GM23338 (cell line): Measurements from ENCODE around the gene NBAS. TPM values are rescaled to one million over a fixed set of nuclear protein-coding genes. Genes with fewer than 3 reads are reported as not detected.

ENCODE experiments used
- ATAC-seq: fragments of 200-7000 bp; cut with Tn5 transposase; 3 replicates; pipeline ENCODE4 v1.9.1; 2020
- DNase-seq: peaks from one replicate; pipeline ENCODE4 v3.0.0-alpha.2; 2015; ENCODE audit warnings: low spot score
- H2AFZ ChIP-seq: fragments of 200-600 bp; sonication (generic); 2 replicates; pipeline ENCODE4 v1.8.0; 2016; ENCODE audit warnings: antibody characterized with exemption, mild to moderate bottlenecking, moderate library complexity
- H3F3A ChIP-seq: fragments of 200-600 bp; sonication (generic); replicated peaks from 2 replicates; pipeline ENCODE4 v1.8.0; 2017; ENCODE audit warnings: antibody characterized with exemption, mixed run types, low read depth
- H3K27ac ChIP-seq: fragments of 200-600 bp; sonication (generic); 2 replicates; pipeline ENCODE4 v1.6.1; 2016; ENCODE audit warnings: low read depth
- H3K27me3 ChIP-seq: fragments of 200-600 bp; sonication (generic); 2 replicates; pipeline ENCODE4 v1.8.0; 2016; ENCODE audit warnings: mild to moderate bottlenecking, mixed run types, moderate library complexity; ENCODE audit not compliant: insufficient read depth
- H3K36me3 ChIP-seq: fragments of 200-600 bp; sonication (generic); 2 replicates; pipeline ENCODE4 v1.8.0; 2016; ENCODE audit warnings: mild to moderate bottlenecking; ENCODE audit not compliant: insufficient read depth
- H3K4me1 ChIP-seq: fragments of 200-600 bp; sonication (generic); 2 replicates; pipeline ENCODE4 v1.8.0; 2016; ENCODE audit warnings: mild to moderate bottlenecking, moderate library complexity; ENCODE audit not compliant: insufficient read depth
- H3K4me2 ChIP-seq: fragments of 200-600 bp; sonication (generic); 2 replicates; pipeline ENCODE4 v1.7.1; 2017; ENCODE audit warnings: mixed run types
- H3K4me3 ChIP-seq: fragments of 200-600 bp; sonication (generic); 2 replicates; pipeline ENCODE4 v1.6.1; 2016; ENCODE audit warnings: mixed run types
- H3K79me2 ChIP-seq: fragments of 200-600 bp; sonication (generic); replicated peaks from 2 replicates; pipeline ENCODE4 v1.8.0; 2017; ENCODE audit warnings: mild to moderate bottlenecking; ENCODE audit not compliant: insufficient read depth
- H3K9me2 ChIP-seq: fragments of 200-600 bp; sonication (generic); 2 replicates; pipeline ENCODE4 v1.8.0; 2017; ENCODE audit not compliant: insufficient read depth
- H4K20me1 ChIP-seq: fragments of 200-600 bp; sonication (generic); replicated peaks from 2 replicates; pipeline ENCODE4 v1.8.0; 2017; ENCODE audit warnings: mild to moderate bottlenecking; ENCODE audit not compliant: insufficient read depth
- H3K27ac Mint-ChIP-seq: 2 replicates; pipeline ENCODE4 v1.8.0; 2020; ENCODE audit warnings: inconsistent platforms, mild to moderate bottlenecking, moderate library complexity, mixed read lengths
- H3K27me3 Mint-ChIP-seq: 3 replicates; pipeline ENCODE4 v1.8.0; 2022; ENCODE audit warnings: low read depth, mild to moderate bottlenecking, moderate library complexity, mixed read lengths, inconsistent platforms; ENCODE audit not compliant: insufficient read depth, poor library complexity
- H3K36me3 Mint-ChIP-seq: 3 replicates; pipeline ENCODE4 v1.8.0; 2021; ENCODE audit warnings: low read depth, mild to moderate bottlenecking, inconsistent platforms, moderate library complexity, mixed read lengths
- H3K4me1 Mint-ChIP-seq: 3 replicates; pipeline ENCODE4 v1.8.0; 2020; ENCODE audit warnings: mild to moderate bottlenecking, inconsistent platforms, mixed read lengths
- H3K4me3 Mint-ChIP-seq: 3 replicates; pipeline ENCODE4 v1.8.0; 2021; ENCODE audit warnings: moderate library complexity, mild to moderate bottlenecking, inconsistent platforms, mixed read lengths
- H3K9me3 Mint-ChIP-seq: 3 replicates; pipeline ENCODE4 v1.8.0; 2020; ENCODE audit warnings: moderate library complexity, mild to moderate bottlenecking, inconsistent platforms, mixed read lengths
- CREB1 ChIP-seq: fragments of 250-450 bp; sonication (Bioruptor Pico); IDR thresholded peaks from 2 replicates; pipeline ENCODE4 v1.5.0; 2020; ENCODE audit warnings: low read depth, mild to moderate bottlenecking, moderate library complexity
- EZH2 ChIP-seq: fragments of 200-600 bp; sonication (generic); IDR thresholded peaks from one replicate; pipeline ENCODE4 v1.8.0; 2017; ENCODE audit warnings: antibody characterized with exemption, mild to moderate bottlenecking, low read depth; ENCODE audit not compliant: unreplicated experiment
- EZH2phosphoT487 ChIP-seq: fragments of 200-600 bp; sonication (generic); IDR thresholded peaks from one replicate; pipeline ENCODE4 v1.8.1; 2018; ENCODE audit warnings: antibody characterized with exemption; ENCODE audit not compliant: unreplicated experiment
- JUNB ChIP-seq: IDR thresholded peaks from one replicate; pipeline ENCODE4 v1.6.1; 2016; ENCODE audit warnings: antibody characterized with exemption; ENCODE audit not compliant: unreplicated experiment
- NANOG ChIP-seq: IDR thresholded peaks from 2 replicates; pipeline ENCODE4 v1.6.1; 2016; ENCODE audit warnings: antibody characterized with exemption, borderline replicate concordance
- POLR2AphosphoS5 ChIP-seq: IDR thresholded peaks from 2 replicates; pipeline ENCODE4 v1.6.1; 2016; ENCODE audit warnings: antibody characterized with exemption, low read depth
- REST ChIP-seq: IDR thresholded peaks from one replicate; pipeline ENCODE4 v1.6.1; 2018; ENCODE audit warnings: antibody characterized with exemption; ENCODE audit not compliant: unreplicated experiment
- STAT1 ChIP-seq: IDR thresholded peaks from one replicate; pipeline ENCODE4 v1.6.1; 2016; ENCODE audit warnings: antibody characterized with exemption; ENCODE audit not compliant: unreplicated experiment
- ZNF114 ChIP-seq: fragments of 250-450 bp; sonication (Bioruptor Pico); IDR thresholded peaks from 2 replicates; pipeline ENCODE4 v1.5.0; 2020; ENCODE audit warnings: mild to moderate bottlenecking, moderate library complexity
- ZNF331 ChIP-seq: fragments of 250-450 bp; sonication (Bioruptor Pico); IDR thresholded peaks from 2 replicates; pipeline ENCODE4 v1.5.0; 2020; ENCODE audit warnings: low read depth, mild to moderate bottlenecking, moderate library complexity
- polyA plus RNA-seq: library from polyadenylated mRNA; unstranded; fragments of >200 nt; fragmentation: Nextera tagmentation; extraction: Ambion mirVana; gene quantifications from 2 replicates; pipeline ENCODE4 v1.2.1, GENCODE V29; 2016
- total RNA-seq: library from RNA; depleted of rRNA; stranded (reverse); fragments of >200 nt; shearing (Covaris generic); gene quantifications from 2 replicates; pipeline ENCODE4 v1.2.3, GENCODE V29; 2014
- TF ChIP-seq, protein P1 (sequence below): fragments of 250-450 bp; sonication (Bioruptor Pico); IDR thresholded peaks from 2 replicates; pipeline ENCODE4 v1.5.0; 2020; ENCODE audit warnings: mild to moderate bottlenecking, moderate library complexity
- TF ChIP-seq, protein P2 (sequence below), 2 experiments: fragments of 200-600 bp in 1 of 2; sonication (generic) in 1 of 2; conservative IDR thresholded peaks; 2 replicates each; pipeline versions ENCODE4 v1.5.1 to v1.6.1; 2016 to 2017; ENCODE audit warnings: antibody characterized with exemption in 2 of 2, low read depth in 2 of 2, mild to moderate bottlenecking in 2 of 2, moderate library complexity in 1 of 2

The NBAS gene
- total and polyA plus RNA-seq, 2 experiments from 2014 or later, result 24.8 to 38.9 TPM

DNA sequence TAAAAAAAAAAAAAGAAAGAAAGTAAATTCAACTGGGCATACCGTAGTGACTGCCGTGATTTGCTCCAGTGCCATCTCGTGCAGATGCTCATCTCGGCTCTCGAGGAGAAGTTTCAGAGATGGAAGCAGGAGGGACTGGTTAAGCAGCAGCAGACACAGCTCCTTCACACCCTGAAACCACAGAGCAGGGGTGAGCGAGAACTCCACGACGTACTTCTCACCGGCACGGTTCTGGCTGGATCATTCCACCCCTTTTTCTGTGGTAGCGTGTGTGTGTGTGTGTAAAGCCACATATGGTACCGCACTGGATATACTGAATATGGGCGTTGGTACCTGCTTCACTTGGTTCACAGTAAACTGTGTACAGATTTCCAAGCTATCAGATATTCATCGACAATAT, 382.2 kb downstream of the NBAS start:
- H3K79me2 ChIP-seq, result no peaks in the 10 kb centered on the region
- H3K27me3 Mint-ChIP-seq, result no peaks in the 10 kb centered on the region
- no peaks in the 10 kb centered on the region for H3K4me1 Mint-ChIP-seq
- DNase-seq (no peak), ATAC-seq (no peak)
- no peak overlapping the region for H3K4me3 Mint-ChIP-seq
- H3F3A ChIP-seq, result no peaks in the 10 kb centered on the region
- no peaks in the 10 kb centered on the region for H3K9me3 Mint-ChIP-seq
- H3K4me3 ChIP-seq, result no peak overlapping the region
- no peak overlapping the region for H3K27ac Mint-ChIP-seq
- H3K36me3 Mint-ChIP-seq, result no peaks in the 10 kb centered on the region
- no peaks in the 10 kb centered on the region for H3K36me3 ChIP-seq
- no peaks in the 10 kb centered on the region for H3K4me1 ChIP-seq
- H3K27me3 ChIP-seq, result no peaks in the 10 kb centered on the region
- H3K9me2 ChIP-seq, result no peaks in the 10 kb centered on the region
- no peak overlapping the region for H3K27ac ChIP-seq
- TF ChIP-seq JUNB, result no peak
- no peak for TF ChIP-seq POLR2AphosphoS5
- no peak overlapping the region for H2AFZ ChIP-seq
- no peak overlapping the region for H3K4me2 ChIP-seq
- no peaks in the 10 kb centered on the region for H4K20me1 ChIP-seq

- Mint-ChIP-seq H3K36me3 (no peaks in the 10 kb centered on the region), H3K27ac (no peak overlapping the region), H3K4me3 (no peak overlapping the region), H3K9me3 (no peaks in the 10 kb centered on the region), H3K4me1 (no peaks in the 10 kb centered on the region), H3K27me3 (no peaks in the 10 kb centered on the region)
- Histone ChIP-seq H3F3A (no peaks in the 10 kb centered on the region), H3K4me1 (no peaks in the 10 kb centered on the region), H3K4me3 (no peak overlapping the region), H3K79me2 (no peaks in the 10 kb centered on the region), H3K27ac (no peak overlapping the region), H4K20me1 (no peaks in the 10 kb centered on the region), H3K4me2 (no peak overlapping the region), H2AFZ (no peak overlapping the region), H3K36me3 (no peaks in the 10 kb centered on the region), H3K9me2 (no peaks in the 10 kb centered on the region), H3K27me3 (no peaks in the 10 kb centered on the region)
- ATAC-seq (no peak), DNase-seq (no peak)
- TF ChIP-seq ZNF114 (CRISPR knock-in tag) (no peak), EZH2 (no peak), ZNF331 (CRISPR knock-in tag) (no peak), POLR2AphosphoS5 (no peak), REST (no peak), NANOG (no peak), JUNB (no peak), EZH2phosphoT487 (no peak), CREB1 (CRISPR knock-in tag) (no peak), STAT1 (no peak)
- TF ChIP-seq, protein P1, sequence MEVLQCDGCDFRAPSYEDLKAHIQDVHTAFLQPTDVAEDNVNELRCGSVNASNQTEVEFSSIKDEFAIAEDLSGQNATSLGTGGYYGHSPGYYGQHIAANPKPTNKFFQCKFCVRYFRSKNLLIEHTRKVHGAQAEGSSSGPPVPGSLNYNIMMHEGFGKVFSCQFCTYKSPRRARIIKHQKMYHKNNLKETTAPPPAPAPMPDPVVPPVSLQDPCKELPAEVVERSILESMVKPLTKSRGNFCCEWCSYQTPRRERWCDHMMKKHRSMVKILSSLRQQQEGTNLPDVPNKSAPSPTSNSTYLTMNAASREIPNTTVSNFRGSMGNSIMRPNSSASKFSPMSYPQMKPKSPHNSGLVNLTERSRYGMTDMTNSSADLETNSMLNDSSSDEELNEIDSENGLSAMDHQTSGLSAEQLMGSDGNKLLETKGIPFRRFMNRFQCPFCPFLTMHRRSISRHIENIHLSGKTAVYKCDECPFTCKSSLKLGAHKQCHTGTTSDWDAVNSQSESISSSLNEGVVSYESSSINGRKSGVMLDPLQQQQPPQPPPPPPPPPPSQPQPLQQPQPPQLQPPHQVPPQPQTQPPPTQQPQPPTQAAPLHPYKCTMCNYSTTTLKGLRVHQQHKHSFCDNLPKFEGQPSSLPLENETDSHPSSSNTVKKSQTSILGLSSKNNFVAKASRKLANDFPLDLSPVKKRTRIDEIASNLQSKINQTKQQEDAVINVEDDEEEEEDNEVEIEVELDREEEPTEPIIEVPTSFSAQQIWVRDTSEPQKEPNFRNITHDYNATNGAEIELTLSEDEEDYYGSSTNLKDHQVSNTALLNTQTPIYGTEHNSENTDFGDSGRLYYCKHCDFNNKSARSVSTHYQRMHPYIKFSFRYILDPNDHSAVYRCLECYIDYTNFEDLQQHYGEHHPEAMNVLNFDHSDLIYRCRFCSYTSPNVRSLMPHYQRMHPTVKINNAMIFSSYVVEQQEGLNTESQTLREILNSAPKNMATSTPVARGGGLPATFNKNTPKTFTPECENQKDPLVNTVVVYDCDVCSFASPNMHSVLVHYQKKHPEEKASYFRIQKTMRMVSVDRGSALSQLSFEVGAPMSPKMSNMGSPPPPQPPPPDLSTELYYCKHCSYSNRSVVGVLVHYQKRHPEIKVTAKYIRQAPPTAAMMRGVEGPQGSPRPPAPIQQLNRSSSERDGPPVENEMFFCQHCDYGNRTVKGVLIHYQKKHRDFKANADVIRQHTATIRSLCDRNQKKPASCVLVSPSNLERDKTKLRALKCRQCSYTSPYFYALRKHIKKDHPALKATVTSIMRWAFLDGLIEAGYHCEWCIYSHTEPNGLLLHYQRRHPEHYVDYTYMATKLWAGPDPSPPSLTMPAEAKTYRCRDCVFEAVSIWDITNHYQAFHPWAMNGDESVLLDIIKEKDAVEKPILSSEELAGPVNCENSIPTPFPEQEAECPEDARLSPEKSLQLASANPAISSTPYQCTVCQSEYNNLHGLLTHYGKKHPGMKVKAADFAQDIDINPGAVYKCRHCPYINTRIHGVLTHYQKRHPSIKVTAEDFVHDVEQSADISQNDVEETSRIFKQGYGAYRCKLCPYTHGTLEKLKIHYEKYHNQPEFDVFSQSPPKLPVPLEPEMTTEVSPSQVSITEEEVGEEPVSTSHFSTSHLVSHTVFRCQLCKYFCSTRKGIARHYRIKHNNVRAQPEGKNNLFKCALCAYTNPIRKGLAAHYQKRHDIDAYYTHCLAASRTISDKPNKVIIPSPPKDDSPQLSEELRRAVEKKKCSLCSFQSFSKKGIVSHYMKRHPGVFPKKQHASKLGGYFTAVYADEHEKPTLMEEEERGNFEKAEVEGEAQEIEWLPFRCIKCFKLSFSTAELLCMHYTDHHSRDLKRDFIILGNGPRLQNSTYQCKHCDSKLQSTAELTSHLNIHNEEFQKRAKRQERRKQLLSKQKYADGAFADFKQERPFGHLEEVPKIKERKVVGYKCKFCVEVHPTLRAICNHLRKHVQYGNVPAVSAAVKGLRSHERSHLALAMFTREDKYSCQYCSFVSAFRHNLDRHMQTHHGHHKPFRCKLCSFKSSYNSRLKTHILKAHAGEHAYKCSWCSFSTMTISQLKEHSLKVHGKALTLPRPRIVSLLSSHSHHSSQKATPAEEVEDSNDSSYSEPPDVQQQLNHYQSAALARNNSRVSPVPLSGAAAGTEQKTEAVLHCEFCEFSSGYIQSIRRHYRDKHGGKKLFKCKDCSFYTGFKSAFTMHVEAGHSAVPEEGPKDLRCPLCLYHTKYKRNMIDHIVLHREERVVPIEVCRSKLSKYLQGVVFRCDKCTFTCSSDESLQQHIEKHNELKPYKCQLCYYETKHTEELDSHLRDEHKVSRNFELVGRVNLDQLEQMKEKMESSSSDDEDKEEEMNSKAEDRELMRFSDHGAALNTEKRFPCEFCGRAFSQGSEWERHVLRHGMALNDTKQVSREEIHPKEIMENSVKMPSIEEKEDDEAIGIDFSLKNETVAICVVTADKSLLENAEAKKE (CRISPR knock-in tag), result no peak
- TF ChIP-seq, protein P2, sequence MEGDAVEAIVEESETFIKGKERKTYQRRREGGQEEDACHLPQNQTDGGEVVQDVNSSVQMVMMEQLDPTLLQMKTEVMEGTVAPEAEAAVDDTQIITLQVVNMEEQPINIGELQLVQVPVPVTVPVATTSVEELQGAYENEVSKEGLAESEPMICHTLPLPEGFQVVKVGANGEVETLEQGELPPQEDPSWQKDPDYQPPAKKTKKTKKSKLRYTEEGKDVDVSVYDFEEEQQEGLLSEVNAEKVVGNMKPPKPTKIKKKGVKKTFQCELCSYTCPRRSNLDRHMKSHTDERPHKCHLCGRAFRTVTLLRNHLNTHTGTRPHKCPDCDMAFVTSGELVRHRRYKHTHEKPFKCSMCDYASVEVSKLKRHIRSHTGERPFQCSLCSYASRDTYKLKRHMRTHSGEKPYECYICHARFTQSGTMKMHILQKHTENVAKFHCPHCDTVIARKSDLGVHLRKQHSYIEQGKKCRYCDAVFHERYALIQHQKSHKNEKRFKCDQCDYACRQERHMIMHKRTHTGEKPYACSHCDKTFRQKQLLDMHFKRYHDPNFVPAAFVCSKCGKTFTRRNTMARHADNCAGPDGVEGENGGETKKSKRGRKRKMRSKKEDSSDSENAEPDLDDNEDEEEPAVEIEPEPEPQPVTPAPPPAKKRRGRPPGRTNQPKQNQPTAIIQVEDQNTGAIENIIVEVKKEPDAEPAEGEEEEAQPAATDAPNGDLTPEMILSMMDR (conservative IDR thresholded peaks at IDR 0.05; ENCODE audit: low read depth in 2 of 2), result no peak
Observed at GRCh38 chr2:15177103-15177502, 384.0 kb downstream of the NBAS start.
